GM19468 (cell line): ENCODE data around the gene MAP4.

ENCODE experiments used
- ATAC-seq: cut with Tn5 transposase; IDR thresholded peaks from one replicate; pipeline ENCODE4 v1.9.1; 2021; ENCODE audit warnings: mild to moderate bottlenecking, moderate library complexity, moderate number of reproducible peaks; ENCODE audit not compliant: unreplicated experiment; ENCODE audit errors: extremely low read depth

The MAP4 gene

DNA sequence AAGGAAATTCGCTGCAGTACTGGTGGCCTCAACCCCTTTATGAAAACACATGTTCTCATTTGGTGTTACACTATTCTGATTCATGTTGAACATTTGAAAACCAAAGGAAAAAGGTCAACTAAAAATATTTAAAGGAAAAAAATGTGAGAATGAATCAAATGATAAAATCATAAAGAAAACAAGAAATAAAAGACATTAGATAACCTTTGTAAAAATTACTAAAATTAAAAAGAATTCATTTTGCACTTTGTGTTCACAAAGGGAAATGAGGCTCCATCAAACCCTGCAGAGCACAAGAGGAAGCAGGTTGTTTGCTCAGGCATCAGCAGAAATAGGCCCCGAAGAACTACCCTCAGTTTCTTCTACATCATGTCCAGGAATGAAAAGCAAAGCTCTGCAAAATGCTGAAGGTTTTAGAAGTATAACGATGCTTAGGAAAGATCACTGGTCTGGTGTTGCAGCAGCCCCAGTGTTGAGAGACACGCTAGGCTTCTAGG, 41.2 kb downstream of the MAP4 start:
- no peak for ATAC-seq

DNA sequence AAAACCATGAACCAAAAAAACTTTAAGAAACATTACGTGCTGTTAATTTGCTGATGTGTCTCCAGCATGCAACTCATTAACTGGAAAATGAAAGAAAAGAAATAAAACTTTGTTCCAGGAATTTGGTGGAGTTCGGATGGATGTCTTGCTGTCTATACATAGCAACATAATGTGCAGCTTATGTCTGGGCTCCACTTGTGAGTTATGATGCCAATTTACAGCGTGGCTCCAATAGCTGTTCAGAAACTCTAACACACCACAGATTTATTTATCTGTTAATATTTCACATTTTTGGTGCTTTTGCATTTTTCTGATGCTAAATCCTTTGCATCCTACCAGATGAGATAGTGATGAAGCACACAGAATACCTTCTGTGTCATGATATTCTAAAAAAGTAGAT, 45.1 kb downstream of the MAP4 start:
- ATAC-seq, result no peak

DNA sequence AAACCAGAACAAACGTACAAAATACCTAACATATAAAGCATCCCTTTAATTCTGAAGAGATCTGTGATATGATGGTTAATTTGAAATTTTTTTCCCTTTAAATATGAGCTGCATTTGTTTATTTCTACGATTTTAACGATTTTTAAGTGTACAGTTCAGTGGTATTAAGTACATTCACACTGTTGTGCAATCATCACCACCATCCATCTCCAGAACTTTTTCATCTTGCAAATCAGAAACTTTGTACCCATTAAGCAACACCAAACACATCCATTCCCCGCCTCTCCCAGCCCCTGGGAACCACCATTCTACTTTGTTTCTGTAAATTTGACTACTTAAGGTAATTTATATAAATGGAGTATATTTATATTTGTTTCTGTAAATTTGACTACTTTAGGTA, 51.5 kb downstream of the MAP4 start:
- no peak for ATAC-seq

DNA sequence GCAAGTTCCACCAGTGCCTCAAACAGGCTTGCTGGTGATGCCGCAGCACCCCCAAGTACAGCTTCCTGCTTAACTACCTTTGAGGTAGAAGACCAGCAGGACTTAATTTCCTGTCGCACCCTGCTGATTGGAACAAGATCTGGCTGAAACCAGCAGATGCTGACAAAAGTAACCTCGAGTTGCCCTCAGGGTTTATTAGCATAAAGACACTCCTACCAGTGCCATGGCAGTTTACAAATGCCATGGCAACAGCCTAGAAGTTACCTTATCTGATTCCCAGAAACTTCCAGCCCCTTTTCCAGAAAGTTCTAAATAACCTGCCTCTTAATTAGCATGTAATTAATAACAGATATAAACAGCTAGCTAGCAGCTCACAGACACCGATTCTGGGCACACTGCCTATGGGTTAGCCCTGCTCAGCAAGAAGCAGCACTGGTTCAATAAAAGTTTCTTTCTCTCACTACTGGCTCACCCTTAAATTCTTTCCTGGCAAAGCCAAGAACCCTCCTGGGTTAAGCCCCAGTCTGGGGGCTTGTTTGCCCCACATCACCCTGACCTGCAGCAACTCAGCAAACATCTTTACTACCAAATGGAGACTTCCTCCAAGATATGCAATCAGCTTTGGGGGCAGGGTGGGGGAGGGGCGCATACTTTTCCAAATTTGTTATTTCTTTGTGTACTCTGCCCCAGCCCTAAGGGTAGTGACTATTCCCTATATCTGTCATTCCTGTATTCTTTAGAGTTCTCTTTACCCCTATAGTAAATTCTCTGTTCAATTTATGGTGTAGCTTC, 54.2 kb downstream of the MAP4 start:
- ATAC-seq, result no peak

DNA sequence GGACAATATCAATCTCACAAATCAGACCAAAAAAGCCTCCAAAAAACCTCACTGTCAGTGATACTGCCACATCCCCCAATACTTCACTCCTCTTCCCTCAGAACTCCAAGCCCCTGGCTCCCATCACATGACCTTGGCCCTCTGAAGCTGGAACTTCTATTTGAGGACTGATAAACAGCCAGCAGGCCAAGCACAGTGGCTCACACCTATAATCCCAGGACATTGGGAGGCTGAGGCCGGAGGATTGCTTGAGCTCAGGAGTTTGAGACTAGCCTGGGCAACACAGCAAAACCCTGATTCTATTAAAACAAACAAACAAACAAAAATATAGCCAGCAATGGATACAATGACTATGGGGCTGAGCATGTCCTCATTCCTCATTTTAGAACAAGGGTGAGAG, 55.2 kb downstream of the MAP4 start:
- no peak for ATAC-seq

DNA sequence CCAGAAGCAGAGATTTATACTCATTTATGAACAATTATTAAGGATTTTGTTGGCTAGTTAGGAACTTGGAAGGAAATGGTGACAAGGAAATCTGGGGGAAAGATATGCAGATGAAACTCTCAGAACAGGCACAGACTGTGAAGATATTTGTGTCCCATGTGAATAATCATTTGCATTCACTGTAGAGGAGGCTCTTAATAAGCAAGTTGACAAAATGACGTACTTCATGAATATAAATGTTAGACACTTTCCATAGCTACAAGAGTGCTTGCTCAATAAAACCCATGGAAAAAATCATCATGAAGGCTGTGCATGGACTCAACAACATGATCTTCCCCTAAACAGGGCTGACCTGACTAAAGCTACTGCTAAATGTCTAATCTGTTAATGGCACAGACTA, 59.7 kb downstream of the MAP4 start:
- no peak for ATAC-seq

DNA sequence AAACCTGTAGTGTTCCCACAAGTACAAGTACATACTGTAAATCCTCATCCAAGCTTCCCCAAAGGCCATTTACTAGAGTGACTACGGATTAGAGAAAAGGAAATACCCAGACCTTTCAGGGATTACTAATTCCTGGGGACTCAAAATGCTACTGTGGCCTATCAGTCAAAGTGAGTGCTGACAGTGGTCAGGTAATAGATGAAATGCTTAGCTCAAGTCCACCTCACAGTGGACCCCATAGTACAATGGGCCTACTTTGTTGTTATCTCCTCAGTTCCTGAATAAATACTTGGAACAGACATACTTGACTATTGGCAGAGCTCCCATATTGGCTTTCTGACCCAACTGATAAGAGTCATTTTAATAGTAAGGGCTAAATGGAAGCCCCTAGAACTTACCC, 61.6 kb downstream of the MAP4 start:
- no peak for ATAC-seq

DNA sequence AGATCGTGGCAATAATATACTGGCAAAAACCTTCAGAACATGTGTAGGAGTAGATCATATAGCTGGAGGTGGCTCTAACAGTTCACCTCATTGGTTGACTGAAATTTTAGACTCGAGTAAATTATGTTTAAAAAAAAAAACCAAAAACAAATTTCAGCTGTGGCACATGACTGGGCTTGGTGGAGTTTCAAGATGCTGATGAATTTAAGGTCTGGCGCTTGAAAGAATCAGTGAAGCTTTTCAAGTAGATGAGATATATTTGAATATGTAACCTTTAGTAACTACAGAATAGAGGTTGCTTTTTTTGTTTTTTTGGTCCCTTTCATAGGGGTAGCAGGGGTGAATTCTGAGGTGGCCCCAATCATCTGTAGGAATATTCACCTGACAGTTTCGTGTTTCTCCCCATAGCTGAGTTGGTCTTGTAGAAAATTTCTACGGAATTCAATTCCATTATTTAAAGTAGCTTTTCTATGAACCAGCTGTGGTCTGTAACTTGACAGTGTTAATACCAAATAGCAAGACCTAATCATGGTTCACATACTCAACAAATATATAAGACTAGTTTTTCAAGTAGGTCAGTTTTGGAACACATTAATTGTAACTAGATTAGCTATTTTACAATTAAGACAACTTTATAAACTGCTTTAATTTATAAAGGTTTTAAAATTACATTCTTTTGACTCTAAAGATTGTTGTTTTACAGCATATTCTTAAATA, 65.6 kb downstream of the MAP4 start:
- ATAC-seq, result no peak

DNA sequence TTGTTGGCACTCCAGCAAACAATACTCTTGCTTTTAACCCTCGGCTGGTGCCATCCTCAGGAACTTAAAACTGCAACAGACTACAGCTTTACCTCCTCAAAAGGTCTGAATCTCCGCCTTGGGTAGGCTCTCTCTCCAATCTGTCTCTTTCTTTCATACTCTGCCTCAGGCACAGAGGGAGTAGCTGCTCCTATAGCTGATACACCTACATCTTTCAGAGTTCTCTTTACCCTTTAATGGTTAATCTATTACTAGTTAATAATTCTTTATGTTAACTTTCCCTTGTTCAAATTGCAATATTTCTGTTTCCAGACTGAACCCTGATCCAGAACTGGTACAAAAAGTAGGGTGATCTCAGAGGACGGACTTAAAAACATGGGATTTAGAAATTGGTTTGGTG, 66.2 kb downstream of the MAP4 start:
- no peak for ATAC-seq

DNA sequence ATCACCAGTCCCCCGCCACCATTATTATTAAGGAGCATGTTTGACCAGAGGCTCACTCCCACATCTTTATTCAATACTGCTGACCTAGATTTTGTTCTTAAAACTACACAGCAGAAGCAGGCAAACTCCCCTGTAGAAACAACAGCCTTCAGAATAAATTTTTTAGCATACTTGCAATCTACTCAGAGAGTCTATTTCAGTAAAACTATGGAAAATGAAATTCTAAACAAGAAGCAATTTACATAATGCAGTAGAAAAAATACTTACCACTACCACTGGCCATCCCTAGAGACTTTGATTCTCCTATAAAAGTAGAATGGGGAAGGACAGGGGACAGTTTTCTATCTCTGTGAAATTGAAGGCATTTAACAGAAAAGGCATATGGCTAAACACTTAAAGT, 76.0 kb downstream of the MAP4 start:
- ATAC-seq, result no peak

DNA sequence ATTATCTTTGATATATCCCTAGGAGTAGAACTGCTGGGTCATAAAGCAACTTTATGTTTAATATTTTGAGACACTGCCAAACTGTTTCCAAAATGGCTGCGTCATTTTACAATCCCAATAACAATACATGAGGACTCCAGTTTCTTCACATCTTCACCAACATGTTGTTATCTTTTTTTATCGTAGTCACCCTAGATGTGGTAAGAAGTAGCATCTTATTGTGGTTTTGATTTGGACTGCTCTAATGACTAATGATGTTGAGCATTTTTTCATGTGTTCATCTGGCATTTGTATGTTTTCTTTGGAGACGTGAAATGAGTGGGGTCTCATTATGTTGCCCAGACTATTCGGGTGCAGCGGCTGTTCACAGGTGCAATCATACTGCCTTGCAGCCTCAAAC, 83.8 kb downstream of the MAP4 start:
- no peak for ATAC-seq

DNA sequence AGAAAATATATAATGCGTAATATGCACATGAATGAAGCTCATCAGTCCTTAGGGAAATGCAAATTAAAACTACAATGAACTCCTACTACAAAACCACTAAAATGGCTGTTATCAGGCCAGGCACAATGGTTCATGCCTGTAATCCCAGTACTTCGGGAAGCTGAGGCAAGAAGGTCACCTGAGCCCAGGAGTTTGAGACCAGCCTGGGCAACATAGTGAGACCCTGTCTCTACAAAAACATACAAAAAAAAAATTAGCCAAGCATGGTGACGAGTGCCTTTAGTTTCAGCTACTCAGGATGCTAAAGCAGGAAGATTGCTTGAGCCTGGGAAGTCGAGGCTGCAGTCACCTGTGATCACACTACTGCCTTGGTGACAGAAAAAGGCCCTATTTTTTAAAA, 85.2 kb downstream of the MAP4 start:
- ATAC-seq, result no peak

DNA sequence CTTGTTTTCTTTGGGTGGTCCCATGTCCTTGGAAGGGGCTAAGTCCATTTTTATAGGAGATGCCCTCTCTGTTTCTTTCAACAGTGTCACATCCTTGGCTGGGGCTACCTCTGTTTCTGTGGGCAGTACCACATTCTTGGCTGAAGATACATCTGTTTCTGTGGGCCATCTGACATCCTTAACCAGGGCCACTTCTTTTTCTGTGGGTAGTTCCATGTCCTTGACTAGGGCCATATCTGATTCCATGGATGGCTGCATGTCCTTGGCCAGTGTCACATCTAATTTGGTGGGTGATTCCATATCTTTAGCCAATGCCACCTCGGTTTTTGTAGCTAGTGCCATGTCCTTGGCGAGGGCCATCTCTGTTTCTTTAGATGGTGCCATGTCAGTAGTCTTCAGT, 99.5 kb downstream of the MAP4 start:
- ATAC-seq, result no peak

DNA sequence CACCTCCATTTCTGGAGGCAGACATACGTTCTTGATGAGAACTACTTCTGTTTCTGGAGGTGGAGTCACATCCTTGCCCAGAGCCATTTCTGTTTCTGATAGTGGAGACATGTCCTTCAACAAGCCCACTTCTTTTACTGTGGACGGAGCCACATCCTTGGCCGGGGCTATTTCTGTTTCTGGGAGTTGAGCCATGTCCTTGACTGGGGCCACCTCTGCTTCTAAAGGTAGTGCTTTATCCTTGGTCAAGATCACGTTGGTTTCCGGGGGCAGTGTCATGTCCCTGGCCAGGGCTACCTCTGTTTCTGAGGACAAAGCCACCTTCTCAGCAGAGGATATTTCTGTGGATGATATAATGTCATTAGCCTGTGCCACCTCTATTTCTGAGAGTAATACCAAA, 100.0 kb downstream of the MAP4 start:
- no peak for ATAC-seq

DNA sequence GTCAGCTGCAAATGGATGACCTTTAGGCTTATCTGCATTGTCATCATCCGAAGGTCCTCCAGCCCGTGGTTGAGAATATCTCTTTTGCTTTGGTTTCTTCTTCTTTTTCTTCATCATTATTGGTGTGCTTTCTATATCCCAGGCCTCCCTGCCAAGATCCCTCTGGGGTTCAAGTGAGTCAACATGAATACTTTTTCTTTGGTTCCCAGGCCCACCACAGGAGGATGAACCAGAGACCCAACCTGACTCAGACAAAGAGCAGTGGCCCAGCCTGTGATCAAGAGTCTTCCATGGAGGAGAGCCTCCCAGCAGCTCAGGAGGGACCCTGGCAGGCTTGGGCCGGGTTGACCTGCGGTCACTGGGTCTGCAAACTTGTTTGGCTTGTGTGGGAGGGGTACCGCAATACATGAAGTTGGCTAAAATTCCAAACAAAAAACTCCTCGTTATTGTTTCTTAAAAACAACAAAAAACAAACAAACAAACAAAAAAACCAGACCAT, 104.2 kb downstream of the MAP4 start:
- ATAC-seq, result no peak

DNA sequence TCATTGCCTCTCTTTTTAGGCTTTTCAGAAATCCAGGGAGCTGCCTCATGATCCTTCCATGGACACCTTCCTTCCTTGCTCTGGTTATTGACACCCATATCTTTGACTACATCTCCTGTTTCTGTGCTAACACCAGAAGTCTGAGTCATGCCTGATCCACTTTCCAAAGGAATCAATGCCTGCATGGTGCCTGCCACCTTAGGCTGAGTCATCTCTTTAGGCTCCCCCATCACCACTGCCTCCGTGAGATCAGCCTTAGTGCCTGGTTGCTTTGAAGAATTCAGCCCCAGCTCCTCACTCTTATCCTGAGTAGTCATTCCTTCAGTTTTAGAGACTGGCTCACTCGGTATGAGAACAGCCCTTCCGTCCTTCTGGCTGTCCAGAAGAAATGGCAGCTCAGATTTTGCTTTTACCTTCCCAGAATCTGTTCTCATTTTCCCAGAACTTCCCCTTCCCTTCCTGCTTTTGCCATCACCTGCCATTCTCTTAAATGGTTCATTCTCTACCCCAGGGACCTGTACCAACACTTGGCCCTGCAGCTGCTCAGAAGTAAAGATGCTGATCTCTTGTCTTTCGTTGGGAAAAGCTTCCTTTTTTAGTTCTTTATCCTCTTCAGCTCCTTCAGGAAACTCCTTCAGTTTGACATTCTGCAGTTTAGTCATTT, 105.3 kb downstream of the MAP4 start:
- no peak for ATAC-seq

DNA sequence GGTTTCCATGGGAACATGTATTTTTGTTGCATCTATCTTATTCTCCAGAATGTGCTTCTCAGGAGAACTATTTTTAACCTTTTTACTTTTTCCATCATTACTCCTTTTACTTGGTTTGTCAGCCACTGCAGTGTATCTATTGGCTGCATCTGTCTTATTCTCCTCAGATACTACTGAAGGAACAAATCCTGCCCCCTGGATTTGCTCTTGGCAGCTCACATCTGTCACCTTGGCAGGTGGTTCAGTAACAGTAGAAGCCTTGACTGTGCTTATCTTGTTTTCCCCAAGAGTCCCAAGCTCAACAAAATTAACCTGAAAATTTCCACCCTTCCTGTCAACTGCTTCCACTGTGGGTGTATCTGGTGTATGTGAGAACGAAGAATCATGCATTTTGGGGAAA, 106.0 kb downstream of the MAP4 start:
- no peak for ATAC-seq

DNA sequence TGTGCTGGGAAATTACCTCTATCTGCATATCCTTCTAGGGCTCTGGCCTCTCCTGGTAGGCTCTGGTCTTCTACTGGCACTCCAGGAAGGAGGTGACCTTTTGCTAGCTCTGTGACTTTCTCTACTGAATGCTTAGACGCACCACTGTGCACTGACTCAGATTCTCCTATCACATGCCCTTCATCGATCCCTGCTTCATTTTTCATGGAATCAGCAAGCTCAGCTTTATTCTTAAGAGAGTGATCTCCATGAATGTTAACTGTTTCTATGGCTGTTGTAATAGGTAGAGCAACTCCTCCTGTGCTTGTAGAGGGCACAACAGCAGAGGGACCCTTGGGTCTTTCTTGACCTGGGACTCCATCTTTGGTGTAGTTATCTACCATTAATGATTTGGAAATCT, 106.6 kb downstream of the MAP4 start:
- no peak for ATAC-seq

DNA sequence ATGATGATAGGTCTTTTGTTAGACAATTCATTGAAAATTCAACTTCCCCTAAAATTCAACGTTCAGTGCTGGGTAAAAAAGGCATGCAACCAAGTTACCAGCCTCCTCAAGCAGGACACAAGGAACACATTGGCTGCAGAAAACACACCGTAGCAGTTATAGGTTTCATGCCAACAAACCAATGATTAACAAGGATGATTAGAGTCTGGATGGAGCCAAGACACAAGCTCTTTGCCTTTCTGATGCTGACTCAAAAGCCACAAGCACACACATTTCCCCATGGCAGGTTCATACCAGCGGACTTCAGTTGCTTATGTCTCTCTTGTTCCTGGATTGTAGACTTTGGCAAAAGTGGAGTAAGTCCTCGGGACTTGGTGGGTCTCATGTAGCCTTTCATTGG, 107.5 kb downstream of the MAP4 start:
- no peak for ATAC-seq

DNA sequence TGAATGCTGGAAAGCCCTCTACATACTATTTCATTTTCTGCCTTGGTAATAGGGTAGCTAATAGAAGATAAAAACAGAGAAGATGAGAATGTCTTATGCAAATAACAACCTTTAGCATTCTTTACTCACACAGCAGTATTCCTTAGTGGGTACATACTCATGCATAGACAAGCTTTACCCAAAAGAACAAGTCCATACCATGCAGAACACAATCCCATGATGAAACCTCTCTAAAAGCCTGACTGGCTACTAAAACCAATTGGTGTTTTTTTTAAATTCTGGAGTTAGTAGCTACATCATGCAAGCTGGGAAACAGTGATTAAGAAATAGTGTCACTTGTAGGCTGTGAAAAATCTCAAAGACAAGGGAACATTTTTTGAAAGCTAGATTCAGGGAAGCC, 108.4 kb downstream of the MAP4 start:
- no peak for ATAC-seq

DNA sequence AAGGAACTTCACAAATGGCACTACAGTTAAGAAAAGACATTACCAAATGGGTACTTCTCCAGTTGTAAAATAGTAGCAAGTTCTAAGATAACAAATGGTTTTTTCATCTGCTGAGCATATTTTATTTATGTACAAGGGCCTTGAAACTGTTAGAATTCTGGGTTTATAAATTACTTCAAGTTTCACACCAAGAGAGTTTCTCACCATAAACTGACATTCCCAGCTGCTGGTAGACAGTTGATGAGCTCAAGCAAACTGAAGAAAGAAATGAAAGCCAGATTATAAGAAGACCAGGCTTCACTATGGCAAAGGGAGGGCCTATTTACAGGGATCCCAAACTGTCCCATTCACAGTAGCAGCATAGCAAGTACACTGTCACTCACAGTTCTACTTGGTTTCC, 113.5 kb downstream of the MAP4 start:
- no peak for ATAC-seq
